ENCODE results near the gene PGM1. TPM values are rescaled to one million over a fixed set of nuclear protein-coding genes. Genes with fewer than 3 reads are reported as not detected.
"Not testable (repeated sequence)": the region's sequence is repeated elsewhere in the genome, so short reads cannot be mapped to it uniquely, and the experiment has no call there.

PGM1 gene
- polyA plus RNA-seq, 1 of the 3 experiments (the other 2 are of a cell fraction), result 20.7 TPM

- Histone ChIP-seq H3K9me3 (no peaks in the 10 kb centered on the region), H3F3A (replicated peaks; ENCODE audit: insufficient read depth) (peaks cover 4% of the 10 kb centered on the region), H3K9ac (no peak overlapping the region), H3K9me2 (no peaks in the 10 kb centered on the region), H3K4me2 (no peak overlapping the region), H2AFZ (ENCODE audit: low read depth) (no peak overlapping the region), H4K20me1 (ENCODE audit: insufficient read depth) (no peaks in the 10 kb centered on the region), H3K4me3 (ENCODE audit: low read depth in 2 of 2, low read length in 1 of 2) (no peak overlapping the region), H3K4me1 (ENCODE audit: control insufficient read depth in 1 of 2, insufficient read depth in 2 of 2, low read depth in 1 of 2, low read length in 1 of 2) (no peaks in the 10 kb centered on the region), H3K36me3 (replicated peaks in 1 of 2; ENCODE audit: control insufficient read depth in 1 of 2, insufficient read depth in 2 of 2, low read length in 1 of 2) (peaks cover 0 to 1% of the 10 kb centered on the region in 2 experiments), H3K79me2 (ENCODE audit: insufficient read depth) (no peaks in the 10 kb centered on the region), H3K27me3 (ENCODE audit: insufficient read depth) (no peaks in the 10 kb centered on the region), H3K27ac (ENCODE audit: low read depth in 2 of 2, low read length in 1 of 2) (no peak overlapping the region)
- TF ChIP-seq PBX3 (IDR thresholded peaks at IDR 0.05) (no peak), REST (IDR thresholded peaks at IDR 0.05; ENCODE audit: low read depth, low read length) (no peak), YY1 (IDR thresholded peaks at IDR 0.05; ENCODE audit: low read depth) (no peak), MAX (IDR thresholded peaks at IDR 0.05; ENCODE audit: low read depth) (no peak), GATA2 (CRISPR knock-in tag; IDR thresholded peaks at IDR 0.05) (no peak), GABPA (IDR thresholded peaks at IDR 0.05; ENCODE audit: low read depth) (no peak), POLR2AphosphoS5 (IDR thresholded peaks at IDR 0.05; ENCODE audit: low read depth, low read length) (no peak), SIN3A (IDR thresholded peaks at IDR 0.05; ENCODE audit: borderline replicate concordance, low read depth, low read length) (no peak), MXI1 (IDR thresholded peaks at IDR 0.05; ENCODE audit: low read depth, low read length) (no peak), FOXM1 (IDR thresholded peaks at IDR 0.05; ENCODE audit: low read depth) (no peak), TAF1 (IDR thresholded peaks at IDR 0.05; ENCODE audit: borderline replicate concordance, low read depth, low read length) (no peak)
- 87% methylated on average over 3 of the region's 3 CpGs for WGBS (ENCODE audit: low lambda C conversion rate)
- POLR2A ChIA-PET, result no interaction called here
- DNase-seq, result no peak
- CTCF ChIA-PET, result interaction anchor here (0.7 to 1.3 kb wide), 3 partner anchors 12 to 23 kb away, joined by 3 to 4 read pairs (median 3); no protein-coding TSS in a partner anchor
Observed at GRCh38 chr1:63569640-63570316, 23.4 kb upstream of the PGM1 start.

- CTCF ChIA-PET; H3K27me3 ChIP-seq (ENCODE audit: insufficient read depth); H3K4me1 ChIP-seq (ENCODE audit: control insufficient read depth in 1 of 2, insufficient read depth in 2 of 2, low read depth in 1 of 2, low read length in 1 of 2); H3K79me2 ChIP-seq (ENCODE audit: insufficient read depth); H3K36me3 ChIP-seq (replicated peaks in 1 of 2; ENCODE audit: control insufficient read depth in 1 of 2, insufficient read depth in 2 of 2, low read length in 1 of 2); H3K4me3 ChIP-seq (ENCODE audit: low read depth in 2 of 2, low read length in 1 of 2); H4K20me1 ChIP-seq (ENCODE audit: insufficient read depth); H3K27ac ChIP-seq (ENCODE audit: low read depth in 2 of 2, low read length in 1 of 2); DNase-seq; H3K9ac ChIP-seq; POLR2A ChIA-PET; H3K9me2 ChIP-seq; H3K9me3 ChIP-seq; H3F3A ChIP-seq (replicated peaks; ENCODE audit: insufficient read depth); H2AFZ ChIP-seq (ENCODE audit: low read depth); H3K4me2 ChIP-seq: not testable (repeated sequence)
- 94% methylated on average over 8 of the region's 8 CpGs for WGBS (ENCODE audit: low lambda C conversion rate)
Observed at GRCh38 chr1:63572686-63573085, 20.5 kb upstream of the PGM1 start.

GRCh38 chr1:63574203-63574796, 18.9 kb upstream of the PGM1 start:
- H3F3A ChIP-seq (replicated peaks; ENCODE audit: insufficient read depth); H3K9me3 ChIP-seq; H3K9me2 ChIP-seq; H3K4me1 ChIP-seq (ENCODE audit: control insufficient read depth in 1 of 2, insufficient read depth in 2 of 2, low read depth in 1 of 2, low read length in 1 of 2); H2AFZ ChIP-seq (ENCODE audit: low read depth); H4K20me1 ChIP-seq (ENCODE audit: insufficient read depth); H3K79me2 ChIP-seq (ENCODE audit: insufficient read depth); H3K27ac ChIP-seq (ENCODE audit: low read depth in 2 of 2, low read length in 1 of 2); H3K36me3 ChIP-seq (replicated peaks in 1 of 2; ENCODE audit: control insufficient read depth in 1 of 2, insufficient read depth in 2 of 2, low read length in 1 of 2); H3K27me3 ChIP-seq (ENCODE audit: insufficient read depth); DNase-seq; H3K9ac ChIP-seq; POLR2A ChIA-PET; H3K4me2 ChIP-seq; H3K4me3 ChIP-seq (ENCODE audit: low read depth in 2 of 2, low read length in 1 of 2): not testable (repeated sequence)
- CTCF ChIA-PET, result interaction anchor here (0.5 to 1.5 kb wide), 6 partner anchors 16 to 1112 kb away, joined by 3 to 5 read pairs (median 4); no protein-coding TSS in a partner anchor
- WGBS (ENCODE audit: low lambda C conversion rate), result 95% methylated on average over 2 of the region's 2 CpGs
